ENCODE results near the gene KRTAP23-1.

Gene KRTAP23-1

GRCh38 chr21:30305136-30305535 is 43.3 kb downstream of the KRTAP23-1 start:
- DNase-seq = no peak
